Inflammatory macrophage treated with lipopolysaccharide for 1 hour (primary cell): ENCODE results near the gene FBXL13.
"Not testable (repeated sequence)": the region's sequence is repeated elsewhere in the genome, so short reads cannot be mapped to it uniquely, and the experiment has no call there.

Experiments
- DNase-seq, 2 donors: peaks; one replicate each; pipeline ENCODE4 v3.0.0-alpha.2; 2020 to 2022

The FBXL13 gene

GRCh38 chr7:102843850-102844249, 230.7 kb downstream of the FBXL13 start:
- no peak for DNase-seq

GRCh38 chr7:102842284-102842683, 232.3 kb downstream of the FBXL13 start:
- no peak for DNase-seq

DNA sequence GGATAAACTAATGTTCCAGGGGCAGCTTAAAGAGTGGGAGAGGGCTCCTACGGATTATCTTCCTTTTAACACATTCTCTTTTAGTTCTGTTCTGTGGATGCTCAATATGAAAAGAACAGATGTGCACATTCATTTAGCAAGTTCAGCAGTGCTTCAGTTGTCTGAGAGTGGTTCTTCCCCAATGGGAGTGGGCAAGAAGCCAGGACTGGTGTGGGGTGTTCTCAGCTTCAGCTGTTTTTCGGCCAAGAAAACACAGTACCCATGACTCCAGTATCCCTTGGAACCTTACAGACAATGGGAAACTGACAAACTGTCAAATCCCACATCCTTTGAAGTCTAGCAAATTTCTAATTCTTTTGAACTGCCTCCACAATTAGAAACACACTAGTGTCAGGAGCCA, 233.3 kb downstream of the FBXL13 start:
- DNase-seq = no peak

- no peak for DNase-seq
These were observed 234.2 kb downstream of the FBXL13 start for GRCh38 chr7:102840404-102840803.

DNA sequence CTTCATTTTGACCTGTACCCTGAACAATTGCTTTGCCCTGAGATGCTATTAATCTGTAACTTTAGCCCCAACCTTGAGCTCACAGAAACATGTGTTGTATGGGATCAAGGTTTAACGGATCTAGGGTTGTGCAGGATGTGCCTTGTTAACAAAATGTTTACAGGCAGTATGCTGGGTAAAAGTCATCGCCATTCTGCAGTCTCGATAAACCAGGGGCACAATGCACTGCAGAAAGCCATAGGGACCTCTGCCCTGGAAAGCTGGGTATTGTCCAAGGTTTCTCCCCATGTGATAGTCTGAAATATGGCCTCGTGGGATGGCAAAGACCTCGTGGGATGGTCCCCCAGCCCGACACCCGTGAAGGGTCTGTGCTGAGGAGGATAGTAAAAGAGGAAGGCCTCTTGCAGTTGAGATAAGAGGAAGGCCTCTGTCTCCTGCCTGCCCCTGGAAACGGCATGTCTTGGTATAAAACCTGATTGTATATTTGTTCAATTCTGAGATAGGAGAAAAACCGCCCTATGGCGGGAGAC, 236.0 kb downstream of the FBXL13 start:
- not testable (repeated sequence) for DNase-seq

GRCh38 chr7:102837802-102838201, 236.8 kb downstream of the FBXL13 start:
- DNase-seq = no peak

GRCh38 chr7:102836977-102837376, 237.6 kb downstream of the FBXL13 start:
- DNase-seq = no peak

DNA sequence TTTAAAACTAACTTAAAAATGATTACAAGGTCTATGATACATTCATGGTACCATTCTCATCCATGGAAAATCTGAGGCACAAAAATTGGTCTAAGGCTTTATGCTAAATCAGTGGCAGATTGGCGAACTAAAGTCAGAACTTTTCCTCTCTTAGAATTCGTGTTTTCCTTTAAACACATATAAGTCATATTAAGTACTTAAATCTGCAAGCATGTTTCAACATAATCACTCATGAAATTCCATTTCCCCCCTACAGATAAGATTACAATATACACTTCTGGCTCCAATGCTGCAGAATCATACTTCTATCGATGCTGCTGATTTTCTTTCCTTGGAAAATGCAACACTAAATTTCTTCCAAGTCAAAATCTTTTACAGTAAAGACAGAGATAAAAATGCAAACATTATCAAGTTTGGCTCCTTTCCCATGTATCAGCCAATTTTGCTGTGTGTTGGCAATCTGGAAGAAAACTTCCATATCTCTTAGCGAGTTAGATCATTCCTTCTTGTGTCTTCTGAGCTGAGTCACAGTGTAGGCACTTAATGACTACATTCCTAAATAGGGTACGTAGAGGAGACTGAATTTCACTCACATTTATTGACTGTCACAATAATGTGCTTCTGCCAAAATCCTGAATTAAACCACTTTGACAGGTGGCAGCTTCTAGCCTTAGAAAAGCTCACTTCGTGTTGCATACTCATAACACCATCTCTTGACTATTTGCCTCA, 238.2 kb downstream of the FBXL13 start:
- DNase-seq = no peak

DNA sequence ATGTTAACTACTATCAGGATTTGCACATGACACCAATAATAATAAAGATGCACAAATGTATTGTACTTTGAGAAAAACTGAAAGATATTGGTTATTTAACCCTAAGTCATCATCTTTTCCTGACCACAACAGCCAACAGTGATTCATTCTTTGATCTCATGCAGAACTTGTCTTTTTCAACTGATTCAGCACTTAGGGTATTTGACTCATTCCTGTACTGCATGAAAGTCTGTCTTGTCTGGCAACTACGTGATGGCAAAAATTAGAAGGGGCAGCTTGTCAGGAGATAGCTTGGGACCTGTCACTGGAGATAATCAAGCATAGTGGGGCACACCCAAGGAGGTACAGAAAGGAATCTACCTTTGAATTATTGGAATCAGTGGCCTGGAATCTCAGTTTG, 239.6 kb downstream of the FBXL13 start:
- no peak for DNase-seq

DNA sequence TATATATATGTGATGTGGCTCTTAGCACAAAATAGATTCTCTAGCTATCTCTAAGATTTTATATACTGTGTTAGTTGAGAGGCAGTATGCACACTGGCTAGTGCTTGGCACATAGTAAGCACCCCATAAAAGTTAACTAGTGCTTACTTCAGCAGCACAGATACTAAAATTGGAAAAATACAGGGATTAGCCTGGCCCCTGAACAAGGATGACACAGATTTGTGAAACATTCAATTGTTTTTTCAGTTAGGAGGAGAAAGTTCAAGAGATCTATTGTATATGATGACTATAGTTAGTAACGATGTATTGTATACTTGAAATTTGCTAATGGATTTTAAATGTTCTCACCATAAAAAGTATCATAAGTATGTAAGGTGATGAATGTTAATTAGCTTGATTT, 240.1 kb downstream of the FBXL13 start:
- DNase-seq = no peak

DNA sequence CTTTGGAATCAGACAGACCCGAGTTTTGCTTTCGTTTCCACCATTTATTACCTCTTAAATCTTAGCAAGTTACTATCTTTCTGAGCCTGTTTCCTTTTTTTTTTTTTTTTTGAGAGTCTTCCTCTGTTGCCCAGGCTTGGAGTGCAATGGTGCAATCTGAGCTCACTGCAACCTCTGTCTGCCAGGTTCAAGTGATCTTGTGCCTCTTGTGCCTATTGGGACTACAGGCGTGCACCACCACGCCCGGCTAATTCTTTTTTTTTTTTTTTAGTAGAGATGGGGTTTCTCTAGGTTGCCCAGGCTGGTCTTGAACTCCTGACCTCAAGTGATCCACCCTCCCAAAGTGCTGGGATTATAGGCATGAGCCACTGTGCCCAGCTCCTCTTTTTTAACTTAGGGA, 241.3 kb downstream of the FBXL13 start:
- DNase-seq = no peak

DNA sequence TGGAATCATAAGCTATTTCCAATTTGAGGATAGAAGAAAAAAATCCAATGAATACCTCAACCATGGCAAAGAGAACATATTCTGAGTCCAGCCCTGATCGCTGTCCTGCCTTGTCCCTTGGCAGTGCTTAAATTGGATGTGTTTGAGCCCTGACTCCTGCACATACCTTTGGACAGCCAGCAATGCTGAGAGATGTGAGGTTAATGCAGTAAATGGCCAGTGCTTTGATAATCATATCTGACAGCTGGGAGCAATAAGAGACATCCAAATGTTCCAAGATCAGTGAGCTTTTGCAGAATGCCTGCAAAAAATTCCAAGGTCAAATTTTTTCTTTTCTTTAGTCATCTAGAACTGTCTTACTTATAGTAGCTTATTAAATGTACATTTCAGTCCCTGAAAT, 241.9 kb downstream of the FBXL13 start:
- no peak for DNase-seq

DNA sequence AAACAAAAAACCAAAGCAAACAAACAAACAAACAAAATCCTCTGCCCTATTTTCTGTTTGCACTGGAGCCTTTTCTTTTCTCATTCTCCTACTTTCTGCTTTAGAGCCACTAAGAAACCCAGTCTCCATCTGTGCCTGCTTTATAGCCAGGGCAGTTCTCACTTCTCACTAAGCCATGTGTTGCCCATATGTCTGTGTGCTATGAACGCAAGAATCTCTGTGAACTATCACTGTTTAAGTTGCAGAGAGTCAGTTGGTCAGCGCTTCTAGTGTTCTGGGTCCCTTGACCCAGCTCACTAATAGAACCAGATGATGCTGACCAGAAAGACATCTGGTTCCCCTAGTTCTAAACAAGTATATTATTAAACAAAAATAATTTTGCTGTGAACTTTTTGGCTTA, 244.4 kb downstream of the FBXL13 start:
- DNase-seq = no peak

- no peak for DNase-seq
These were observed 245.5 kb downstream of the FBXL13 start for GRCh38 chr7:102829075-102829474.

GRCh38 chr7:102828286-102828685, 246.3 kb downstream of the FBXL13 start:
- peak; percentile 33 to 51 for DNase-seq

DNA sequence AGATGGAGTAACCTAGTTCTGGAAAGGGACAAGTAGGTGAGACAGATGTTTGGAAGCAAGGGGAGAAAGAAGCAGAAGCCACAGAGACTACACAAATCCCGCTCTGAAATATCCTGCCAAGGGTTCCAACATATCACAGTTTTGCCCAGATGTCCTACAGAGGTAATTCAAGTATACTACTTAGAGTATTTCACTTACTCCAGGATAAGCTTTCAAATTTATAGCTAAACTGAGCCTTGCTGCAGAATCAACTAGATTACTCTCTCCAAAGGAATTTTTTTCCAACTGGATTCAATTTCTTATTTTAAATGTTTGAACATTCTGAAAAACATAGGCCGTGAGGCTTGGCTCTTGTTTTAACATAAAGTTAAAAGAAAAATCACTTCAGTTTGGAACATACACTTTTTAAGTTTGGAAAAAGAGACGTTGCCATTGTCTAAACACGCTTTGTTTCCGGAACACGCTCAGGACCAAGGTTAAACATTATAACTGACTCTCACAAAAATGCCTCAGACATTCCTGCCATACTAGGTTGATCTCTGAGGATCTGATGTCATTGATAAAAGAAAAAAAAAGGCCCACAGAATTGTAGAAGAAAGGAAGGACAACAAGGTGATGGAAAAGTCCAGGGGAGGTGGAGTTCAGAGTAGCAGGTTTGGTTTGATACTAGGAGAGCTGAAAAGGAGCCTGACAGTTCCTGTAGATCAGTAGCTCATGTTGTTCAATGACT, 251.0 kb downstream of the FBXL13 start:
- no peak for DNase-seq

- no peak for DNase-seq
These were observed 252.4 kb downstream of the FBXL13 start for GRCh38 chr7:102821994-102822747.

DNA sequence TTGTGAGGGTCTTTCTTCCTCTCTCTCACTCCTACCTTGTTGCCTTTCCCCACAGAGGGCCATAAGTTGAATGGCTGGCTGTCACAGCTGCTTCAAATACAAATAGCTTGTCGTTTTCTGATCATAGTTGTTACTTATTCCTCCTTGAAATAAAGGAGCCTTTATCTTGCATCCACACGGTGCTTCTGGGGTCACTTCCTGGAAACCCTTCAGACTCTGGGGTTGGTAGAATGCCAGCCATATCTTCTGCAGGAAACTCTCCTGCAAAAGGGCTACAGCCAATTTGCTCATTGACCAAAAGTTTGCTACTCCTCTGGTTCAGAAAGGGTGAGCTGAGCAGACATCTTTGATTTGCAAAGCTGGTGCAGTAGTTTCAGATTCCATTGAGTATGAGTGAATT, 255.4 kb downstream of the FBXL13 start:
- DNase-seq = no peak

- no peak for DNase-seq
These were observed 256.7 kb downstream of the FBXL13 start for GRCh38 chr7:102817616-102818573.

- no peak for DNase-seq
These were observed 260.5 kb downstream of the FBXL13 start for GRCh38 chr7:102814025-102814471.

- no peak for DNase-seq
These were observed 261.2 kb downstream of the FBXL13 start for GRCh38 chr7:102813191-102814024.
